Measurements from ENCODE around the gene FDPS. TPM values are rescaled to one million over a fixed set of nuclear protein-coding genes. Genes with fewer than 3 reads are reported as not detected.

FDPS gene
- total RNA-seq, 1 experiment from 2014 or later, result 449 TPM

GRCh38 chr1:155279268-155279667 lies 29.4 kb upstream of the FDPS start:
- Histone ChIP-seq H3K9me3 (ENCODE audit: low read depth, low read length, poor library complexity, severe bottlenecking) (no peaks in the 10 kb centered on the region), H3K36me3 (ENCODE audit: insufficient read depth, low read length, poor library complexity, severe bottlenecking) (no peaks in the 10 kb centered on the region), H3K27me3 (replicated peaks; ENCODE audit: insufficient read depth, low read depth, low read length, poor library complexity) (no peaks in the 10 kb centered on the region), H3K4me1 (ENCODE audit: insufficient read depth, low read length, poor library complexity, severe bottlenecking) (peaks cover 16% of the 10 kb centered on the region), H3K27ac (ENCODE audit: low read depth, low read length, poor library complexity, severe bottlenecking) (no peak overlapping the region), H3K4me3 (ENCODE audit: low read depth, low read length, poor library complexity, severe bottlenecking) (no peak overlapping the region)
- intact Hi-C loops (cut with micrococcal nuclease; ENCODE audit: unreplicated experiment), result no loop called here
- TF ChIP-seq CTCF (conservative IDR thresholded peaks at IDR 0.05; ENCODE audit: low read depth, low read length) (no peak), EZH2 (IDR thresholded peaks at IDR 0.05; ENCODE audit: borderline replicate concordance, low read depth, low read length, poor library complexity, severe bottlenecking) (no peak)
- no peak for DNase-seq (ENCODE audit: low spot score)
- ChIA-PET POLR2A (ENCODE audit: low non-redundant PET) (no interaction called here), CTCF (interaction anchor here (0.5 kb wide), 1 partner anchor 45 kb away, joined by 6 read pairs; no protein-coding TSS in a partner anchor)
- no TSS peak for BruUV-seq (replicated peaks)

- no peaks in the 10 kb centered on the region for H3K36me3 ChIP-seq (ENCODE audit: insufficient read depth, low read length, poor library complexity, severe bottlenecking)
- TF ChIP-seq EZH2 (IDR thresholded peaks at IDR 0.05; ENCODE audit: borderline replicate concordance, low read depth, low read length, poor library complexity, severe bottlenecking), result no peak
- TF ChIP-seq CTCF (conservative IDR thresholded peaks at IDR 0.05; ENCODE audit: low read depth, low read length), result no peak
- intact Hi-C loops (cut with micrococcal nuclease; ENCODE audit: unreplicated experiment), result loop anchor here (2.0 kb wide), 1 partner anchor 26 kb away; the partner anchor contains the start of gene FDPS
- H3K4me1 ChIP-seq (ENCODE audit: insufficient read depth, low read length, poor library complexity, severe bottlenecking), result peaks cover 16% of the 10 kb centered on the region
- DNase-seq (ENCODE audit: low spot score), result no peak
- no peak overlapping the region for H3K4me3 ChIP-seq (ENCODE audit: low read depth, low read length, poor library complexity, severe bottlenecking)
- H3K27ac ChIP-seq (ENCODE audit: low read depth, low read length, poor library complexity, severe bottlenecking), result no peak overlapping the region
- no peaks in the 10 kb centered on the region for H3K27me3 ChIP-seq (replicated peaks; ENCODE audit: insufficient read depth, low read depth, low read length, poor library complexity)
- ChIA-PET CTCF (no interaction called here), POLR2A (ENCODE audit: low non-redundant PET) (no interaction called here)
- BruUV-seq (replicated peaks), result no TSS peak
- no peaks in the 10 kb centered on the region for H3K9me3 ChIP-seq (ENCODE audit: low read depth, low read length, poor library complexity, severe bottlenecking)
Measured at GRCh38 chr1:155282488-155283091, 26.1 kb upstream of the FDPS start.

- no TSS peak for BruUV-seq (replicated peaks)
- ChIA-PET CTCF (no interaction called here), POLR2A (ENCODE audit: low non-redundant PET) (no interaction called here)
- Histone ChIP-seq H3K4me3 (ENCODE audit: low read depth, low read length, poor library complexity, severe bottlenecking) (no peak overlapping the region), H3K9me3 (ENCODE audit: low read depth, low read length, poor library complexity, severe bottlenecking) (no peaks in the 10 kb centered on the region), H3K4me1 (ENCODE audit: insufficient read depth, low read length, poor library complexity, severe bottlenecking) (no peaks in the 10 kb centered on the region), H3K27me3 (replicated peaks; ENCODE audit: insufficient read depth, low read depth, low read length, poor library complexity) (no peaks in the 10 kb centered on the region), H3K36me3 (ENCODE audit: insufficient read depth, low read length, poor library complexity, severe bottlenecking) (no peaks in the 10 kb centered on the region), H3K27ac (ENCODE audit: low read depth, low read length, poor library complexity, severe bottlenecking) (no peak overlapping the region)
- TF ChIP-seq CTCF (conservative IDR thresholded peaks at IDR 0.05; ENCODE audit: low read depth, low read length), result no peak
- TF ChIP-seq EZH2 (IDR thresholded peaks at IDR 0.05; ENCODE audit: borderline replicate concordance, low read depth, low read length, poor library complexity, severe bottlenecking), result no peak
- intact Hi-C loops (cut with micrococcal nuclease; ENCODE audit: unreplicated experiment), result no loop called here
- DNase-seq (ENCODE audit: low spot score), result no peak
Measured at GRCh38 chr1:155284476-155284875, 24.2 kb upstream of the FDPS start.
